GM23338 (cell line): ENCODE results near the gene SLC12A7.

Source experiments
- CREB1 ChIP-seq: fragments of 250-450 bp; sonication (Bioruptor Pico); IDR thresholded peaks from 2 replicates; pipeline ENCODE4 v1.5.0; 2020; ENCODE audit warnings: low read depth, mild to moderate bottlenecking, moderate library complexity
- EZH2 ChIP-seq: fragments of 200-600 bp; sonication (generic); IDR thresholded peaks from one replicate; pipeline ENCODE4 v1.8.0; 2017; ENCODE audit warnings: antibody characterized with exemption, mild to moderate bottlenecking, low read depth; ENCODE audit not compliant: unreplicated experiment
- EZH2phosphoT487 ChIP-seq: fragments of 200-600 bp; sonication (generic); IDR thresholded peaks from one replicate; pipeline ENCODE4 v1.8.1; 2018; ENCODE audit warnings: antibody characterized with exemption; ENCODE audit not compliant: unreplicated experiment
- JUNB ChIP-seq: IDR thresholded peaks from one replicate; pipeline ENCODE4 v1.6.1; 2016; ENCODE audit warnings: antibody characterized with exemption; ENCODE audit not compliant: unreplicated experiment
- POLR2AphosphoS5 ChIP-seq: IDR thresholded peaks from 2 replicates; pipeline ENCODE4 v1.6.1; 2016; ENCODE audit warnings: antibody characterized with exemption, low read depth
- REST ChIP-seq: IDR thresholded peaks from one replicate; pipeline ENCODE4 v1.6.1; 2018; ENCODE audit warnings: antibody characterized with exemption; ENCODE audit not compliant: unreplicated experiment
- STAT1 ChIP-seq: IDR thresholded peaks from one replicate; pipeline ENCODE4 v1.6.1; 2016; ENCODE audit warnings: antibody characterized with exemption; ENCODE audit not compliant: unreplicated experiment
- ZNF114 ChIP-seq: fragments of 250-450 bp; sonication (Bioruptor Pico); IDR thresholded peaks from 2 replicates; pipeline ENCODE4 v1.5.0; 2020; ENCODE audit warnings: mild to moderate bottlenecking, moderate library complexity
- TF ChIP-seq, protein P1 (sequence below), 2 experiments: fragments of 200-600 bp in 1 of 2; sonication (generic) in 1 of 2; conservative IDR thresholded peaks; 2 replicates each; pipeline versions ENCODE4 v1.5.1 to v1.6.1; 2016 to 2017; ENCODE audit warnings: antibody characterized with exemption in 2 of 2, low read depth in 2 of 2, mild to moderate bottlenecking in 2 of 2, moderate library complexity in 1 of 2

DNA sequence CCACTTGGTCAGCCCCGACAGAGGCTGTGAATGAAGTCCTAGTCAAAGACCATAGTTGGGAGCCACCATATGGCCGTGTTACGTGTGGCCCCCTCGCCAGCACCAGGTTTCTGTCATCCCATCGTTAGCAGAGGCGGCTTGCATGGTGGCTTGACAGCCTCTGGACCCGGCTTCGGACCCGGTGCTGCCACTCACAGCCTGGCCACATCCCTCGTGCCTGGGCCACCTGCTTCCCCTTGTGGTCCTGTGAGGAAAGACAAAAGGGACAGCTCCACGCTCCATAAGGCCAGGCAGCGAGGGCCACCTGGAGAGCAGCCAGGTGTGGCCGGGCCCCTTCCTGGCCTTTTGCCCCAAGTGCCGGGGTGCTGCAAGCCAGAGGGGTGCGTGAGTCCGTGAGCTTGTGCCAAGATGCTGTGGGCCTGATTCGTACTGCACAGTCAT is 97.1 kb downstream of the SLC12A7 start:
- TF ChIP-seq, protein P1, sequence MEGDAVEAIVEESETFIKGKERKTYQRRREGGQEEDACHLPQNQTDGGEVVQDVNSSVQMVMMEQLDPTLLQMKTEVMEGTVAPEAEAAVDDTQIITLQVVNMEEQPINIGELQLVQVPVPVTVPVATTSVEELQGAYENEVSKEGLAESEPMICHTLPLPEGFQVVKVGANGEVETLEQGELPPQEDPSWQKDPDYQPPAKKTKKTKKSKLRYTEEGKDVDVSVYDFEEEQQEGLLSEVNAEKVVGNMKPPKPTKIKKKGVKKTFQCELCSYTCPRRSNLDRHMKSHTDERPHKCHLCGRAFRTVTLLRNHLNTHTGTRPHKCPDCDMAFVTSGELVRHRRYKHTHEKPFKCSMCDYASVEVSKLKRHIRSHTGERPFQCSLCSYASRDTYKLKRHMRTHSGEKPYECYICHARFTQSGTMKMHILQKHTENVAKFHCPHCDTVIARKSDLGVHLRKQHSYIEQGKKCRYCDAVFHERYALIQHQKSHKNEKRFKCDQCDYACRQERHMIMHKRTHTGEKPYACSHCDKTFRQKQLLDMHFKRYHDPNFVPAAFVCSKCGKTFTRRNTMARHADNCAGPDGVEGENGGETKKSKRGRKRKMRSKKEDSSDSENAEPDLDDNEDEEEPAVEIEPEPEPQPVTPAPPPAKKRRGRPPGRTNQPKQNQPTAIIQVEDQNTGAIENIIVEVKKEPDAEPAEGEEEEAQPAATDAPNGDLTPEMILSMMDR (conservative IDR thresholded peaks at IDR 0.05; ENCODE audit: low read depth in 2 of 2) = no peak
- TF ChIP-seq EZH2 (no peak), CREB1 (no peak), REST (no peak), JUNB (no peak), POLR2AphosphoS5 (no peak), EZH2phosphoT487 (no peak), ZNF114 (CRISPR knock-in tag) (no peak), STAT1 (no peak)
